Glutamatergic neuron (in vitro differentiated cells): ENCODE measurements around the gene DNAL1. TPM values are rescaled to one million over a fixed set of nuclear protein-coding genes. Genes with fewer than 3 reads are reported as not detected.

Experiments
- DNase-seq: peaks from one replicate; pipeline ENCODE4 v3.0.0; 2022
- H3K27ac Mint-ChIP-seq: one replicate; pipeline ENCODE4 v1.8.0; 2020; ENCODE audit warnings: mild to moderate bottlenecking, mixed read lengths, inconsistent platforms; ENCODE audit not compliant: unreplicated experiment
- H3K27me3 Mint-ChIP-seq: one replicate; pipeline ENCODE4 v1.8.0; 2020; ENCODE audit warnings: mild to moderate bottlenecking, moderate library complexity, mixed read lengths, inconsistent platforms; ENCODE audit not compliant: unreplicated experiment
- H3K36me3 Mint-ChIP-seq: one replicate; pipeline ENCODE4 v1.8.0; 2020; ENCODE audit warnings: mild to moderate bottlenecking, mixed read lengths, inconsistent platforms; ENCODE audit not compliant: unreplicated experiment
- H3K4me1 Mint-ChIP-seq: one replicate; pipeline ENCODE4 v1.8.0; 2020; ENCODE audit warnings: mild to moderate bottlenecking, low read depth, mixed read lengths, inconsistent platforms; ENCODE audit not compliant: unreplicated experiment
- H3K4me3 Mint-ChIP-seq: one replicate; pipeline ENCODE4 v1.8.0; 2020; ENCODE audit warnings: mild to moderate bottlenecking, mixed read lengths, inconsistent platforms; ENCODE audit not compliant: unreplicated experiment
- H3K9me3 Mint-ChIP-seq: one replicate; pipeline ENCODE4 v1.8.0; 2020; ENCODE audit warnings: mild to moderate bottlenecking, moderate library complexity, mixed read lengths, inconsistent platforms; ENCODE audit not compliant: unreplicated experiment
- CTCF ChIP-seq: fragments of 200-600 bp; sonication (generic); IDR thresholded peaks from one replicate; pipeline ENCODE4 v1.5.0; 2021; ENCODE audit not compliant: partially characterized antibody, unreplicated experiment
- total RNA-seq: library from RNA; stranded (reverse); fragmentation: NEBNext Ultra II Directional; extraction: Animal tissue kit (Norgen Biotek cat#: 25700); gene quantifications from one replicate; pipeline ENCODE4 v1.2.1, GENCODE V29; 2021; ENCODE audit not compliant: unreplicated experiment

DNAL1 gene
- total RNA-seq, 1 donor from 2014 or later = 18.5 TPM

DNA sequence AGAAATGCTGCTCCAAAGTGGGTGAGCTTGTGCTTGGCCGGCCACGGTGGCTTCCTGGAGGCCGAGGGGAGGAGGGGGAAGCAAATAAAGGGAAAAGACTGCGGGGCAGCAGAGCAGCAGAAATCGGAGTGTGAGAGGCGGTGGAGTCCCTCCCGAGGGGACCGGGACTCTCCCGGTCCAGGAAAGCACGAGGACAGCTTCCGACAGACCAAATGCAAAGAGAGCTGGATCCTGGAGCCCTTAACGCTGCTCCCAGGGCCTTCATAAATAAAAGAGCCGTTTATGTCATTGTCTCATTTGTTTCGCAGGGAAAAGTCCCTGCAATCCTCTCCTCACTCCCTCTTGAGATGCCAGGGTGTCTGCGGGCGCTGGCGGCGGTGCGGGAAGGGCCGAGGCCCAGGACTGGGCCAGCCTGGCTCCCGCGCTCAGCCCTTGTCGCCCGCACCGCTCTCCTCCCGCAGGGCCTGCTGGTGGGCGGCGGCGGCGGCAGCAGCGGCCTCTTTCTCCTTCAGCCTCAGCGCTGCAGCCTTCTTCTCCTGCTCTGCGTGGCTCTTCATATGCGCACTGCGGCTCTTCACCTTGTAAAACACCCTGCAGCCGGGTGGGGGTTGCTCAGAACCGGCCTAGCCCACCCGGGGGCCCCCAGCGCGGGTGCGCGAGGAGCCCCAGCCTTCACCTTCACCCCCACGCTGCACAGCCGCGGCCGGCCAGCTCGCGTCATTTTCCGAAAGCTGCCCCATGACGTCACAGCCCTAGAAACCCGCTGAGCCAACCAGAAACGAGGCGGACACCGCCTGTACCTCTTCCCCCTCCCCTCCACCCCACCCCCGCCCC lies 73.8 kb downstream of the DNAL1 start:
- TF ChIP-seq CTCF = no peak
- H3K36me3 Mint-ChIP-seq = no peaks in the 10 kb centered on the region
- peaks cover 8% of the 10 kb centered on the region for H3K27me3 Mint-ChIP-seq
- H3K4me1 Mint-ChIP-seq = peaks cover 26% of the 10 kb centered on the region
- peak overlapping the region; percentile 97 for H3K4me3 Mint-ChIP-seq
- DNase-seq = peak; percentile 90
- H3K27ac Mint-ChIP-seq = peak overlapping the region; percentile 97
- peaks cover 9% of the 10 kb centered on the region for H3K9me3 Mint-ChIP-seq

DNA sequence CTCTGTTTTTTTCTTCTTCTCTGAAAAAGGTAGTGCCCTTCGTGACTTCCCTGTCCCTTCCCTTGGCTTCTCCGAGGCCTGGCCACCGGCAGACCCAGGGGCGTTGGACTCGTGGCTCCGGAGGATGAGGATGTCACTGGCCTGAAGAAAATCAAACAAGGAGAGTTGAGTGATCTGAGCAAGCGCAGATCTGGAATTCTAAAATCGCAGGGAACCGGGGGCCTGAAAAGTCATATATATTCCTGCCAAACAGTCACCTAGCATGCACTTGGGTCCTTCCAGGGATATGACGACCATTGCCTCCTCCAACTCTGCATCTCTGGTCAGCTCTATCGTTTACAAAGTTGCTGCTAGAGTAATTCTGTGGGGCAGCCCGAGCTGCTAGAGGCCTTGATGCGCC lies 74.6 kb downstream of the DNAL1 start:
- no peak for DNase-seq
- Mint-ChIP-seq H3K4me1 (peaks cover 34% of the 10 kb centered on the region), H3K27me3 (peaks cover 8% of the 10 kb centered on the region), H3K27ac (peak overlapping the region; percentile 87), H3K9me3 (peaks cover 8% of the 10 kb centered on the region), H3K4me3 (peak overlapping the region; percentile 63), H3K36me3 (no peaks in the 10 kb centered on the region)
- no peak for TF ChIP-seq CTCF

- Mint-ChIP-seq H3K27me3 (peaks cover 5% of the 10 kb centered on the region), H3K27ac (no peak overlapping the region), H3K4me3 (peak overlapping the region; percentile 63), H3K36me3 (no peaks in the 10 kb centered on the region), H3K4me1 (peaks cover 33% of the 10 kb centered on the region), H3K9me3 (peaks cover 4% of the 10 kb centered on the region)
- DNase-seq = no peak
- TF ChIP-seq CTCF = no peak
Measured at GRCh38 chr14:73719791-73720190, 75.0 kb downstream of the DNAL1 start.

DNA sequence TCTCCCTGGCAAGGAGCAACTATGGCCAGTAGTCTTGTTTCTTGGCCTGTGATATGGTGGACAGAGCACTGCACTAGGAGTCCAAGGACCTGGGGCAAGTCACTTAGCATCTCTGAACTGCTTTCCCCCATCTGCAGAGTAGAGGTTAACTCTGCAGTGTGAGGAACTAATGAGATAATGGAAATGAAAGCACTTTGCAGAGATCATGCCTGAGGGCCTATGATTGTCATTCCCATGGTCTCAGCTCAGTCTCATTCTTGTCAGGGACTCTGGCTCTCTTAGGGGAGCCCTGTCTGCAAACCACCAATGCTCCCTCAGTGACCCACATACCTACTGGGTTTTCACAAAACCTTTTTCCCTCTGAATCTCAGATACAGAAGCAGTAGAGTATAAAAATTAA lies 75.8 kb downstream of the DNAL1 start:
- DNase-seq = no peak
- TF ChIP-seq CTCF = no peak
- Mint-ChIP-seq H3K36me3 (no peaks in the 10 kb centered on the region), H3K27ac (no peak overlapping the region), H3K4me1 (peaks cover 32% of the 10 kb centered on the region), H3K4me3 (no peak overlapping the region), H3K9me3 (peaks cover 2% of the 10 kb centered on the region), H3K27me3 (peaks cover 5% of the 10 kb centered on the region)

DNA sequence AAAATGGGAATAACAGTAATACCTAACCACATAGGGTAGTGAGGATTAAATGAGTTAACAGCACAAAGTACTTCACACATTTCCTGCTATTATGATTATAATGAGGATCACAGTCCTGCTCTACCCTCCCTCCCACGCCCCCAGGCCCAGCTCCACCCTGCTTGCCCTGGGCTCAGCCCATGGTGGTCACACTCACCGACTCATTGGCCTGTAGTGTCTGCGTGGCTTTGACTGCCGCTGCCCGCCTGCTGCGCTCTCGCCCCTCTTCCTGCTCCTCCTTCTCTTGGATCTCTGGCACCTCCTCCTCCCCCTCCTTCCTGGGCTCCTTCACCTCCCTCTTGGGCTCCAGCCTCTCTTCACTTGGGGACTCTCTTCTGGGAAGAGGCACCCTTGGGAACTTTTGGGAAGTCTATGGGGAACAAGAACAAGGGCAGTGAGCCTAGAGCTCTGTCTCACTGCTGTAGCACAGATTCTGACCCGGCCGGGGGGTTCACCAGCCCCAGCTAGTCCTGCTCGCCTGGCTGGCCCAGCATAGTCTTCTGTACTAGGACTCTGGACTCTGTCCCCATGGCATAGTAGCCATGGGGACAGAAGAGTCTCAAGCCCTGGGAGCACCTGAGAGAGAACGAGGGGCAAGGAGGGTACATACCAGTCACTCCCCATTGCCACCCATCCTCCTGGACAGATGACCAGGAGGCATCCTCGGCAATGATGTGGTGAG lies 76.5 kb downstream of the DNAL1 start:
- no peaks in the 10 kb centered on the region for H3K36me3 Mint-ChIP-seq
- TF ChIP-seq CTCF = no peak
- H3K4me1 Mint-ChIP-seq = peaks cover 33% of the 10 kb centered on the region
- no peak overlapping the region for H3K4me3 Mint-ChIP-seq
- no peak overlapping the region for H3K27ac Mint-ChIP-seq
- H3K9me3 Mint-ChIP-seq = peaks cover 2% of the 10 kb centered on the region
- peaks cover 7% of the 10 kb centered on the region for H3K27me3 Mint-ChIP-seq
- no peak for DNase-seq
